ENCODE results near the gene EHMT2. TPM values are rescaled to one million over a fixed set of nuclear protein-coding genes. Genes with fewer than 3 reads are reported as not detected.

The EHMT2 gene
- total RNA-seq, 1 donor from 2014 or later: 28.0 TPM

DNA sequence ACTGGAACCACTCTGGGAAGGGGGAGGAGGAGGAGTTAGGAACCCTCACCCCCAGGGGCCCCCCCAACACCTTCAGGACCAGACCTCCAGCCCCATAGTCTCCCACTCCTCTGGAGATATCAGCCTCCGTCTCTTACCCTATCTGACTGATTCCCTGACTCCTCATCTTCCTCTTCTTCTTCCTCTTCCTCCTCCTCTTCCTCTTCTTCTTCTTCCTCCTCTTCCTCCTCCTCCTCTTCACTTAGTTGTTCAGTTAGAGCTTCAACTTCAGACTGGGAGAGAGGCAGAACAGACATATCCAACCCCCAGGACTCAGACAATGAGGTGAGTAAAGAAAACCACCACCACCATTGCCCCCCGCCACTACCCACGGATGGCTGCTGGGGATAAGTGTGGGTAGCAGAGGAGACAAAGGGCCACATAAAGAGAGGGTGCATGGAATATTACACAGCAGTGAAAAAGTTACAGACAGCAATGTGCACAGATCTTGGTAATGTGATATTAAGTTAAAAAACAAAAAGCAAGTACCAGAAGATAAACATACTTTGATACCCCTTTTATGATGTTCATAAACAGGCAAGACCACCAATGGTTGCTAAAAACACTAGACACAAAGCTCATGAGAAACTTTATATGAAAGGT lies 8.0 kb downstream of the EHMT2 start:
- no peak for DNase-seq (ENCODE audit: low read depth in 2 of 2)

- DNase-seq (ENCODE audit: low read depth in 2 of 2): peak; percentile 22 to 36
These were observed 8.9 kb downstream of the EHMT2 start for GRCh38 chr6:31888276-31889258.

DNA sequence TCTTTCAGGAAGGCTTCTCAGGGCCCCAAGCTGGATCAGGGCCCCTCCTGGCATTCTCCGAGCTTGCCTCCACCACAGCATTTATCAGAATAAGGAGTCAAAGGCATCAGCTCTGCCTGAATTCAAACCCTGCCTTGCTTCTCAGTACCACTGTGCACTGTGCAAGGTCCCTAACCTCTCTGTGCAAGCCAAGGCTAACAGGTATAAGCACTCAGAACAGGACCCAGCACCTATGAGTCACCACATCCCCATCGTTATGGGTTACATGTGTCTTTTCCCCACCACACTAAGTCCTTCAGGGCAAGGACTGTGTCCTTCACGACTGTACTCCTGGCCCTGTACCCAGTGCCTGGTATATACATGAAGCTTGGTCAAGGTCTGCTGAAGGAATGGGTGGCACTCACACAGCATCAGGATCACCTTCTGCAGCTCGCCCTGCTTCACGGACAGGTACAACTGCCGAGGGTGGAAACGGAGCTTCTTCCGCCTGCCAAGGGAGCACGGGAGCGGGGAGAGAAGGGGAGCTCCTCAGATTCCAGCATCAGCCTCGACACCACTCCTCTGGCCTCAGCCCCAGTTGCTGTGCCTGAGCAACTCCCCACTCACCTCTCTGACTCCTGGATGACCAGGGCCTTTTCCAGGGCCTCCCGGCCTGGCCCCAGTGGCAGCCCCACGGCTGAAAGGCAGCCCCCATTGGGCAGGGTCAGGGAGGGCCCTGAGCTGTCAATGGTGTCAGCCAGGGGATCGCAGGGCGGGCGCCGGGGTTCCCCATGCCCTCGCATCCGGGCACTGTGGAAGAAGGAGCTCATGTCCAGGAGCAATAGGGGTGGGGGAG lies 10.1 kb downstream of the EHMT2 start:
- DNase-seq (ENCODE audit: low read depth in 2 of 2): no peak

DNA sequence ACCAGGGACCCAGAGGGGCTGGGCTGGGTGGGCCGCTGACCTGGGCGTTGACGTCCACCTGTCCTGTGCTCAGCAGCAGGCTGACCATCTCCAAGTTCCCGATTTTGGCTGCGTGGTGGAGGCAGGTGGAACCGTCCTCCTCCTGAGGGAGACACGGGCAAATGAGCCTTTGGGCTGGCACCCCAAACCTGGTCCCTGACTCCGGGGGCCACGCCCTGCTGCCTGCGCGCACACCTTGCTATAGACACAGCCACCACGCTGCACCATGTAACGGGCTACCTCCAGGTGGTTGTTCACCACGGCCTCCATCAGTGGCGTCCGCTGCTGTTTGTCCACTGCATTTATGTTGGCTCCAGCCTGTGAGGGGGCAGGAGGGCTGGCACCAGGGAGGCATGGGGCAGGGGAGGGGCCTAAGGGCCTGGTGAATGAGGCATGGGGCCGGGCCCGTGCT lies 10.9 kb downstream of the EHMT2 start:
- no peak for DNase-seq (ENCODE audit: low read depth in 2 of 2)

DNA sequence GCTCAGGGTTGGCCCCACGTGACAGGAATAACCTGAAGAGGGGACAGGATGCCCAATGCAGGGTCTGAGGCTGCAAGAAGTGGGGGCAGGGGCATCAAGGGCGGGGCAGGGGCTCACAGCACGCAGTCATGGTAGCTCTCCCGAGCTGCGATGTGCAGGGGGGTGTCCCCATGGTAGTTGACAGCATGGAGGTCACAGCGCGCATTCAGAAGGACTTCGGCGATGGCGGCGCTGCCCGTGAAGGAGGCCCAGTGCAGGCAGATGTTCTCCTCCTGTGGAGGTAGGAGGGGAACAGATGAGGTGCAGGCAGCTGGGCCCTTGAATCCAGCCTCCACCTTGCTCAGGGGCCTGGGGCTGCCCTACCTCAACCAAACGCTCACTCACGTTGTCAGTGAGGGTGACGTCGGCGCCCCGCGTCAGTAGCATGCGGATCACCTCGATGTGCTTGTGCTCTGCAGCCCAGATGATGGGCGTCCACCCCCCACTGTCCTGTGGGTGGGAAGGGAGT lies 12.9 kb downstream of the EHMT2 start:
- DNase-seq (ENCODE audit: low read depth in 2 of 2): no peak

- DNase-seq (ENCODE audit: low read depth in 2 of 2): no peak
These were observed 13.8 kb downstream of the EHMT2 start for GRCh38 chr6:31883676-31884075.

- peak; percentile 47 to 52 for DNase-seq (ENCODE audit: low read depth in 2 of 2)
These were observed 15.2 kb downstream of the EHMT2 start for GRCh38 chr6:31882344-31882743.

GRCh38 chr6:31881136-31881859 lies 16.2 kb downstream of the EHMT2 start:
- DNase-seq (ENCODE audit: low read depth in 2 of 2): no peak

GRCh38 chr6:31880616-31881015 lies 16.9 kb downstream of the EHMT2 start:
- DNase-seq (ENCODE audit: low read depth in 2 of 2): no peak

GRCh38 chr6:31879901-31880300 lies 17.6 kb downstream of the EHMT2 start:
- no peak for DNase-seq (ENCODE audit: low read depth in 2 of 2)

DNA sequence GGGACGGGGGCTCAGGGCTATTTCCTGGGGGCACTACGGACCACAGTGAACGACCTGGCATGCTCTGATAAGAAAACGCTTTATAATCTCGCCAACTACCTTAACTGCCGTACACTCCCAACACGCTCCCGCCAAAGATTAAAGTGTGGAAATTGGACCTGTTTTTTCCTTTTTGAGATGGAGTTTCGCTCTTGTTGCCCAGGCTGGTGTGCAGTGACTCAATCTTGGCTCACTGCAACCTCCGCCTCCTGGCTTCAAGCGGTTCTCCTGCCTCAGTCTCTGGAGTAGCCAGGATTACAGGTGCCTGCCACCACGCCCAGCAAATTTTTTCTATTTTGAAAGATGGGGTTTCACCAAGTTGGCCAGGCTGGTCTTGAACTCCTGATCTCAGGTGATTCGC lies 18.4 kb downstream of the EHMT2 start:
- no peak for DNase-seq (ENCODE audit: low read depth in 2 of 2)

DNA sequence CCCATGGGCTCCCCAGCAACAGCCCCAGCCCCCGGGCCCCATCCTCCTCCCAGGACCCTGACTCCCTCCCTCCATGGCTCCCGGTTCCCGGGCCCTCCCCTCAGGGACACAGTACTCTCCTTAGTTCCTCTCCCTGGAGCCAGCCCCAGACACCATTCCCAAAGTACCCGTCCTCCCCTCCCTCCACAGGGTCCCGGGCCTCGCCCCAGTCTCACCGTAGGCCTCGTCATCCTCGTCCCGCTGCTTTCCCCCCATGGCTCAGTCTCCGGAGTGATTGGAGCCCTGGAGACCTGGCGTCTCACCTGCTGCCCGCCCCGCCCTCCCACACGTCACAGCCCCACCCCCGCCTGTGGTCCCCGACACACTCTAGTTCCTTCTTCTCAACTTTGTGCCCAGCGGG lies 18.8 kb downstream of the EHMT2 start, which contains the start of gene SLC44A4:
TSS of gene SLC44A4 (minus strand) at position 272 of the 400 bp plus-strand sequence. CDS start at position 255, 17 bp downstream.
- no peak for DNase-seq (ENCODE audit: low read depth in 2 of 2)

GRCh38 chr6:31878222-31878621 lies 19.3 kb downstream of the EHMT2 start:
- no peak for DNase-seq (ENCODE audit: low read depth in 2 of 2)

DNA sequence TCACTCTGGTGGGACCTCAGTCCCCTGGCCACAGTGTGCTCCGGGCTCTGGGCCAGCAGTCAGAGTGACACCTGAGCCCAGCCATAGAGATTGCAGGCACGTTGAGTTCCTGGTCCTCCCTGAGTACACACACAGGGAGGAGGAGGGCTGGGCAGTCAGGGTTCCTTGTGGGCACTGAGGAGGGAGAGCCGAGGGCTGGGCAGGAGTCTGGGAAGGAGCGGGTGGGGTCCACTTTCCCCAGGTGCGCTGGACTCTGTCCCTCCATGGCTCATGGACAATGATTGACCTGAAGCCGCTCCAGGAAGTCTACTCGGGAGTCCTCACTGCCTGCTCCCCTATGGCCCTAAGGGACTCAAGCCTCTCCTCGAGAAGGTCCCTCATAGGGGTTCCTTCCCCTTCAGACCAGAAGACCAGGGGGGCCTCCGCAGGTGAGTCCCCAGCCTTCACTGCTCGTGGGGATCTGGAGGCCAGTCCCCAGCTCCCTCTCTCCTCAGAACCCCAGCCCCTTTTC lies 19.8 kb downstream of the EHMT2 start:
- no peak for DNase-seq (ENCODE audit: low read depth in 2 of 2)

GRCh38 chr6:31877125-31877650 lies 20.3 kb downstream of the EHMT2 start:
- DNase-seq (ENCODE audit: low read depth in 2 of 2): no peak

DNA sequence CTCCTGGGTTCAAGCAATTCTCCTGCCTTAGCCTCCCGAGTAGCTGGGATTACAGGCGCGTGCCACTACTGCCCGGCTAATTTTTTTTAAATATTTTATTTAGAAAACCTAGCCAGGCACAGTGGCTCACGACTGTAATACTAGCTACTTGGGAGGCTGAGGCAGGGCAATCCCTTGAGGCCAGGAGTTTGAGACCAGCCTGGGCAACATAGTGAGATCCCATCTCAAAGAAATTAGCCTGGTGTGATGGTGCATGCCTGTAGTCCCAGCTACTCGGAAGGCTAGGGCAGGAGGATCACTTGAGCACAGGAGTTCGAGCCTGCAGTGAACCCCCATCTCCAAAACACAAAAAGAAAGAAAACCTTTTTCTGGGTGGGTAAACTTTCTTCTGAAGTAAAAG lies 21.1 kb downstream of the EHMT2 start:
- DNase-seq (ENCODE audit: low read depth in 2 of 2): no peak

DNA sequence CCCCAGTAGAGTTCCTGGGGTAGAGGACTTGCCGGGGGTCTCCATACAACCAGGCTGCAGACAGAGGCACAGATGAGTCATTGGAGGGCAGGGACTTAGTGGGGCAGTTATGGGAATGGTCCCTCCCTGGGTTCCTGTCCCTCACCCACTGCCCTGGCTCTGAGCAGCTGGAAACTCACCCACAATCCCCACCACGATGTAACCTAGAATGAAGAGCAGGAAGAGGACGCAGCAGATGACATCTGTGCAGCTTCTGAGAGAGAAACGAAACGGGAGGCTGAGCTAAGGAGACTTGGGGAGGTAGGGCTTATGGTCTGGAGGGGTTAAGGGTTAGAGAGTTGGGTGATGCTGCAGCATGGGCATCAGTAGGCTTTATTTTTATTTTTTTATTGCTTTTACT lies 21.6 kb downstream of the EHMT2 start:
- no peak for DNase-seq (ENCODE audit: low read depth in 2 of 2)

DNA sequence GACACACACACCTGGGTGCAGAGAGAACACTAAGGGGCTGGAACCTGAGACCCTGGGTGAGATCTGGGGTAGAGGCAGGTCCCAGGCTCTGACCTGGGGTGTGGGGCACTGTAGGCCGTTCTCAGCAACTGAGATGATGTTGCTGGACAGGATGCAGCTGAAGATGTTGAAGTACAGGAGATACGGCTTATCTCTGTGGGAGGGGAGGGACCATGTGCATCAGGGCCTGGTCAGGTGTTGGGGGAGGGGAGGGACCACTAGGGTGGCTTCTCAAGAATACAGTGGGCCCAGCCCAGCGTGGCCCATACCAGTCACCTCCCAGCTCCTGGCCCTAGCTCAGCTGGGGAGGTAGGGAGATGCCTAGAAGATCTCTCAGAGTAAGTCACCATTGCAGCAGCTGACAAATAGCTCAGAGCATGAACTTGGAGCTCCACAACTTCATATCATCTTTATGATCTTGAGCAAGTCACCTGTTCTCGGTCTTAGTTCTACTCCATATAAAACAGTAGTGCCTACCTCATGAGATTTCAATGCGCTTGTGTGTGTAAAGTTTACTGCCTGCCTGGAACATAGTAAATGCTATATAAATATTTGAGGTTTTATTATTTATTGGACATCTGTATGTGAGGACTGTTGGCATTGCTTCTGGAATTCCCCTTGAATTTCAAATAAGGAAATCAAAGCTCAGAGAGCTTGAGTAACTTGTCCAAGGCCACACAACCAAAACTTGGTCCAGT lies 22.5 kb downstream of the EHMT2 start:
- DNase-seq (ENCODE audit: low read depth in 2 of 2): no peak

GRCh38 chr6:31874084-31874670 lies 23.3 kb downstream of the EHMT2 start:
- DNase-seq (ENCODE audit: low read depth in 2 of 2): no peak
